ENCODE measurements around the gene KCNQ2.

KCNQ2 gene

GRCh38 chr20:63442100-63442493 is 30.4 kb downstream of the KCNQ2 start:
- TF ChIP-seq SUZ12 (IDR thresholded peaks at IDR 0.05; ENCODE audit: extremely low read depth, insufficient read depth, insufficient read length) (no peak), YY1 (IDR thresholded peaks at IDR 0.05; ENCODE audit: insufficient read depth, insufficient read length) (no peak), ZNF274 (IDR thresholded peaks at IDR 0.05; ENCODE audit: low read depth, low read length) (no peak)
- H3K4me1 ChIP-seq (ENCODE audit: insufficient read depth, insufficient read length) = peaks cover 25% of the 10 kb centered on the region
- H3K9ac ChIP-seq (ENCODE audit: insufficient read length, low read depth) = no peak overlapping the region

GRCh38 chr20:63441136-63442099 is 31.0 kb downstream of the KCNQ2 start:
- Histone ChIP-seq H3K27me3 (ENCODE audit: insufficient read depth, insufficient read length) (no peaks in the 10 kb centered on the region), H3K36me3 (ENCODE audit: insufficient read depth, insufficient read length, low read length) (peaks cover 20% of the 10 kb centered on the region), H3K9me3 (ENCODE audit: insufficient read depth, low read length) (no peaks in the 10 kb centered on the region; the same call in 1 of the 2 replicates), H3K4me3 (ENCODE audit: insufficient read length, low read depth) (no peak overlapping the region), H3K4me1 (ENCODE audit: insufficient read depth, insufficient read length) (peaks cover 20% of the 10 kb centered on the region), H3K9ac (ENCODE audit: insufficient read length, low read depth) (peak overlapping the region; percentile 56)
- TF ChIP-seq YY1 (IDR thresholded peaks at IDR 0.05; ENCODE audit: insufficient read depth, insufficient read length) = no peak
- TF ChIP-seq ZNF274 (IDR thresholded peaks at IDR 0.05; ENCODE audit: low read depth, low read length) = no peak
- no peak for TF ChIP-seq SUZ12 (IDR thresholded peaks at IDR 0.05; ENCODE audit: extremely low read depth, insufficient read depth, insufficient read length)
- DNase-seq (ENCODE audit: low read depth, low spot score) = no peak

More at GRCh38 chr20:63442100-63442493, 30.4 kb downstream of the KCNQ2 start:
- H3K27me3 ChIP-seq (ENCODE audit: insufficient read depth, insufficient read length) = no peaks in the 10 kb centered on the region
- no peaks in the 10 kb centered on the region; the same call in 1 of the 2 replicates for H3K9me3 ChIP-seq (ENCODE audit: insufficient read depth, low read length)
- H3K4me3 ChIP-seq (ENCODE audit: insufficient read length, low read depth) = no peak overlapping the region
- DNase-seq (ENCODE audit: low read depth, low spot score) = peak; percentile 49
- H3K36me3 ChIP-seq (ENCODE audit: insufficient read depth, insufficient read length, low read length) = peaks cover 18% of the 10 kb centered on the region

GRCh38 chr20:63440366-63440955 is 32.0 kb downstream of the KCNQ2 start:
- TF ChIP-seq YY1 (IDR thresholded peaks at IDR 0.05; ENCODE audit: insufficient read depth, insufficient read length) (no peak), SUZ12 (IDR thresholded peaks at IDR 0.05; ENCODE audit: extremely low read depth, insufficient read depth, insufficient read length) (no peak), ZNF274 (IDR thresholded peaks at IDR 0.05; ENCODE audit: low read depth, low read length) (no peak)
- H3K36me3 ChIP-seq (ENCODE audit: insufficient read depth, insufficient read length, low read length) = peaks cover 20% of the 10 kb centered on the region
- H3K27me3 ChIP-seq (ENCODE audit: insufficient read depth, insufficient read length) = no peaks in the 10 kb centered on the region
- no peak overlapping the region for H3K9ac ChIP-seq (ENCODE audit: insufficient read length, low read depth)
- no peaks in the 10 kb centered on the region; the same call in 1 of the 2 replicates for H3K9me3 ChIP-seq (ENCODE audit: insufficient read depth, low read length)
- H3K4me1 ChIP-seq (ENCODE audit: insufficient read depth, insufficient read length) = peaks cover 19% of the 10 kb centered on the region
- no peak for DNase-seq (ENCODE audit: low read depth, low spot score)
- H3K4me3 ChIP-seq (ENCODE audit: insufficient read length, low read depth) = no peak overlapping the region

GRCh38 chr20:63439866-63440265 is 32.6 kb downstream of the KCNQ2 start:
- Histone ChIP-seq H3K9me3 (ENCODE audit: insufficient read depth, low read length) (no peaks in the 10 kb centered on the region; the same call in 1 of the 2 replicates), H3K4me1 (ENCODE audit: insufficient read depth, insufficient read length) (peaks cover 21% of the 10 kb centered on the region), H3K36me3 (ENCODE audit: insufficient read depth, insufficient read length, low read length) (peaks cover 20% of the 10 kb centered on the region), H3K4me3 (ENCODE audit: insufficient read length, low read depth) (no peak overlapping the region), H3K9ac (ENCODE audit: insufficient read length, low read depth) (peak overlapping the region; percentile 27), H3K27me3 (ENCODE audit: insufficient read depth, insufficient read length) (no peaks in the 10 kb centered on the region)
- TF ChIP-seq SUZ12 (IDR thresholded peaks at IDR 0.05; ENCODE audit: extremely low read depth, insufficient read depth, insufficient read length) (no peak), YY1 (IDR thresholded peaks at IDR 0.05; ENCODE audit: insufficient read depth, insufficient read length) (no peak), ZNF274 (IDR thresholded peaks at IDR 0.05; ENCODE audit: low read depth, low read length) (no peak)
- no peak for DNase-seq (ENCODE audit: low read depth, low spot score)

GRCh38 chr20:63438121-63438520 is 34.3 kb downstream of the KCNQ2 start:
- TF ChIP-seq SUZ12 (IDR thresholded peaks at IDR 0.05; ENCODE audit: extremely low read depth, insufficient read depth, insufficient read length) = no peak
- no peak for TF ChIP-seq YY1 (IDR thresholded peaks at IDR 0.05; ENCODE audit: insufficient read depth, insufficient read length)
- no peak for TF ChIP-seq ZNF274 (IDR thresholded peaks at IDR 0.05; ENCODE audit: low read depth, low read length)
- Histone ChIP-seq H3K9me3 (ENCODE audit: insufficient read depth, low read length) (no peaks in the 10 kb centered on the region; the same call in 1 of the 2 replicates), H3K4me3 (ENCODE audit: insufficient read length, low read depth) (no peak overlapping the region), H3K36me3 (ENCODE audit: insufficient read depth, insufficient read length, low read length) (peaks cover 27% of the 10 kb centered on the region), H3K4me1 (ENCODE audit: insufficient read depth, insufficient read length) (peaks cover 24% of the 10 kb centered on the region), H3K27me3 (ENCODE audit: insufficient read depth, insufficient read length) (no peaks in the 10 kb centered on the region), H3K9ac (ENCODE audit: insufficient read length, low read depth) (peak overlapping the region; percentile 17)
- DNase-seq (ENCODE audit: low read depth, low spot score) = no peak

GRCh38 chr20:63435552-63435951 is 36.9 kb downstream of the KCNQ2 start:
- H3K9ac ChIP-seq (ENCODE audit: insufficient read length, low read depth) = no peak overlapping the region
- H3K27me3 ChIP-seq (ENCODE audit: insufficient read depth, insufficient read length) = no peaks in the 10 kb centered on the region
- no peak for TF ChIP-seq SUZ12 (IDR thresholded peaks at IDR 0.05; ENCODE audit: extremely low read depth, insufficient read depth, insufficient read length)
- no peak for TF ChIP-seq ZNF274 (IDR thresholded peaks at IDR 0.05; ENCODE audit: low read depth, low read length)
- no peak for TF ChIP-seq YY1 (IDR thresholded peaks at IDR 0.05; ENCODE audit: insufficient read depth, insufficient read length)
- peaks cover 32% of the 10 kb centered on the region for H3K36me3 ChIP-seq (ENCODE audit: insufficient read depth, insufficient read length, low read length)
- peaks cover 7% of the 10 kb centered on the region; the same call in 1 of the 2 replicates for H3K9me3 ChIP-seq (ENCODE audit: insufficient read depth, low read length)
- H3K4me3 ChIP-seq (ENCODE audit: insufficient read length, low read depth) = no peak overlapping the region
- H3K4me1 ChIP-seq (ENCODE audit: insufficient read depth, insufficient read length) = peaks cover 18% of the 10 kb centered on the region
- no peak for DNase-seq (ENCODE audit: low read depth, low spot score)

All from NT2/D1 (cell line).